Gastrocnemius medialis (tissue), 4 donors: ENCODE measurements around the gene NUDCD3.

ENCODE experiments used
- CTCF ChIP-seq, 5 experiments: fragments of 450-650 bp in 3 of 5; fragments of 200-600 bp in 2 of 5; sonication (generic) in 2 of 5; IDR thresholded peaks in 4 of 5; conservative IDR thresholded peaks in 1 of 5; 1 replicate in 4 of 5; 2 replicates in 1 of 5; pipeline ENCODE4 v1.5.1; 2016 to 2019; ENCODE audit warnings: antibody characterized with exemption in 5 of 5, mild to moderate bottlenecking in 3 of 5, moderate library complexity in 3 of 5
- POLR2A ChIP-seq, 2 donors: fragments of 450-650 bp; IDR thresholded peaks; one replicate each; pipeline ENCODE4 v1.6.1; 2017; ENCODE audit warnings: antibody characterized with exemption in 2 of 2, mild to moderate bottlenecking in 2 of 2, moderate library complexity in 2 of 2

GRCh38 chr7:44476313-44476712 is 14.1 kb downstream of the NUDCD3 start:
- TF ChIP-seq POLR2A (IDR thresholded peaks at IDR 0.05) (no peak), CTCF (IDR thresholded peaks at IDR 0.05 in 4 of 5, conservative IDR thresholded peaks at IDR 0.05 in 1 of 5) (no peak)
